ENCODE data around the gene MYO1F.
A peak's percentile ranks its signal among the peaks of the same experiment; 100 is the strongest.
"Not testable (repeated sequence)": the region's sequence is repeated elsewhere in the genome, so short reads cannot be mapped to it uniquely, and the experiment has no call there.

The MYO1F gene

GRCh38 chr19:8517551-8518442 lies 59.4 kb downstream of the MYO1F start:
- DNase-seq (ENCODE audit: low read depth in 1 of 2, low spot score in 1 of 2): peak in 1 of 2 donors; percentile 36

- DNase-seq (ENCODE audit: low read depth in 1 of 2, low spot score in 1 of 2): peak in 1 of 2 donors; percentile 26
Observed at GRCh38 chr19:8515317-8515716, 61.9 kb downstream of the MYO1F start.

GRCh38 chr19:8514505-8515009 lies 62.7 kb downstream of the MYO1F start:
- not testable (repeated sequence) for DNase-seq (ENCODE audit: low read depth in 1 of 2, low spot score in 1 of 2)

GRCh38 chr19:8513687-8514504 lies 63.3 kb downstream of the MYO1F start, which contains the start of gene ZNF414:
Gene ZNF414, minus strand, starts transcription at chr19:8514167. Its CDS starts 121 bp downstream, at chr19:8514046.
- peak; percentile 91 to 97 for DNase-seq (ENCODE audit: low read depth in 1 of 2, low spot score in 1 of 2)

- DNase-seq (ENCODE audit: low read depth in 1 of 2, low spot score in 1 of 2): no peak
Observed at GRCh38 chr19:8513036-8513686, 64.1 kb downstream of the MYO1F start.

GRCh38 chr19:8512115-8512967 lies 64.9 kb downstream of the MYO1F start:
- no peak for DNase-seq (ENCODE audit: low read depth in 1 of 2, low spot score in 1 of 2)

GRCh38 chr19:8511573-8512101 lies 65.6 kb downstream of the MYO1F start:
- DNase-seq (ENCODE audit: low read depth in 1 of 2, low spot score in 1 of 2): no peak

- no peak for DNase-seq (ENCODE audit: low read depth in 1 of 2, low spot score in 1 of 2)
Observed at GRCh38 chr19:8510589-8511115, 66.6 kb downstream of the MYO1F start.

GRCh38 chr19:8506402-8506957 lies 70.8 kb downstream of the MYO1F start:
- no peak for DNase-seq (ENCODE audit: low read depth in 1 of 2, low spot score in 1 of 2)

- DNase-seq (ENCODE audit: low read depth in 1 of 2, low spot score in 1 of 2): peak; percentile 43 to 58
Observed at GRCh38 chr19:8505680-8506401, 71.4 kb downstream of the MYO1F start.

- DNase-seq (ENCODE audit: low read depth in 1 of 2, low spot score in 1 of 2): no peak
Observed at GRCh38 chr19:8504919-8505318, 72.3 kb downstream of the MYO1F start.

- no peak for DNase-seq (ENCODE audit: low read depth in 1 of 2, low spot score in 1 of 2)
Observed at GRCh38 chr19:8504171-8504570, 73.1 kb downstream of the MYO1F start.

GRCh38 chr19:8503510-8503909 lies 73.7 kb downstream of the MYO1F start:
- no peak for DNase-seq (ENCODE audit: low read depth in 1 of 2, low spot score in 1 of 2)

- no peak for DNase-seq (ENCODE audit: low read depth in 1 of 2, low spot score in 1 of 2)
Observed at GRCh38 chr19:8501981-8502380, 75.3 kb downstream of the MYO1F start.

GRCh38 chr19:8501516-8501915 lies 75.7 kb downstream of the MYO1F start:
- no peak for DNase-seq (ENCODE audit: low read depth in 1 of 2, low spot score in 1 of 2)

GRCh38 chr19:8500158-8500557 lies 77.1 kb downstream of the MYO1F start:
- no peak for DNase-seq (ENCODE audit: low read depth in 1 of 2, low spot score in 1 of 2)

- no peak for DNase-seq (ENCODE audit: low read depth in 1 of 2, low spot score in 1 of 2)
Observed at GRCh38 chr19:8499048-8499833, 78.0 kb downstream of the MYO1F start.

GRCh38 chr19:8498295-8498694 lies 78.9 kb downstream of the MYO1F start:
- DNase-seq (ENCODE audit: low read depth in 1 of 2, low spot score in 1 of 2): no peak

Measured in activated T-helper 1 cell treated with anti-CD3 and anti-CD28 coated beads, Interleukin-2, amount 50 U/mL, for 16 hours (primary cell).